ENCODE measurements around the gene NTRK3.

NTRK3 gene

DNA sequence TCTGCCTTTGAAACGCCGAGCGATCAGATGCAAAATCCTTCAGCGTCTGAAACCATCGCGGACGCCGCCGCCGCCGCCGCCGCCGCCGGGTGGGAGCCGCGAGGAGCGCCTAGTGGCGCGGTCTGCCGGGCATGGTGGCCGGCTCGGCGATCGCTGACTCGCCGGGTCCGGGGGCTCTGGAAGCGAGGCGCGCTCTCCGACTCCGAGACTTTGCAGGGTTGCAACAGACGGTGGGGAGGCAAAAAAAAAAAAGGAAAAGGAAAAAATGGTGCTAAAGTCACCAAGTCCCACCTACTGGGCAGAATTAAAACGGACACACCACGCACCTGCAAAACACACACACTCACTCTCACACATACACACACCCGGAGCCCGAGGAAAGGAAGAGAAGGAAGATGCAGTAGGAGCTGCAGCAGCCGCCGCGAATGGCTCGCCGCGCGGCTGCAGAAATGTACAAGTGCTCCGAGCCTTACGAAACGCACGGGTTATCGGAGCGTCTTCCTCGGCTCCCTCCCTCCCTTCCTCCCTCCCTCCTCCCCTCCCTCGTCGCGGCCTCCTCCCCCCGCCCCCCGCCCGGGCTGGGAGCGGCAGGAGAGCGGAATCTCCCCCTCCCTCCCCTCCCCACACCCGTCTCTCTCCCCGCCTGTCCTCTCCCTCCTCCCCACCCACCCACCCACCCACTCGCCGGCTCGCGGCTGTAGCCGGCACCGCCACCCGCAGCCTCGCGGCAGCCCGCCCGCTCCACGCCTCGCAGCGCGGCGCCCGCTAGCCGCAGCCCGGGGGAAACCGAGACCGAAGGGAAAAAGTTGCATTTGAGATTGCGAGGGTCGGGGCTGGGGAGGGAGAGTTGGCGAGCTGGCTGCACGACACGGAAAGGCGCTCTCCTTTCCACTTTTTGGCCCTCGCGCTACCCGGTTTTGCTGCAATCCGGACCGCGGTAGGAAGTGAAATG, at the start of gene NTRK3:
NTRK3 (minus strand) TSS at position 461 of the 952 bp plus-strand sequence. CDS start 586 bp downstream, outside the sequence.
- DNase-seq = no peak

DNA sequence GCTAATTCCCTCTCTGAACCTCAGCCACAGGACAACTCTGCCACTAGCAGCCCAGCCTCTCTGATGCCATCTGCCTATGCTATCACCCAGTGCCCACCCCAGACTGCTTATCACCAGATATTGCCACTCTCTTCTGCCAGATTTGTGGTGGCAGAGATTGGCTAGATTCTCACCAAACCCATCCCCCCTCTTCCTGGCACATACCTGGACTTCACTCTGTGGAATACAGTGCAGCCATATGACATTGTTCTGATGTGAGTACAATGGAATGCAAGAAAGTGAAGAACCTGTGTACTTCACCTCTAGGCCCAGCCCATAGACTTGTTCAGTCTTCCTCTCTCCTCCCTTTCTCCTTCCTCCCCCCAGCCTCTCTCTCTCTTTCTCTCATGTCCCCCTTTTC, 46.9 kb upstream of the NTRK3 start:
- no peak for DNase-seq

GRCh38 chr15:88302373-88302772, 45.8 kb upstream of the NTRK3 start:
- no peak for DNase-seq

DNA sequence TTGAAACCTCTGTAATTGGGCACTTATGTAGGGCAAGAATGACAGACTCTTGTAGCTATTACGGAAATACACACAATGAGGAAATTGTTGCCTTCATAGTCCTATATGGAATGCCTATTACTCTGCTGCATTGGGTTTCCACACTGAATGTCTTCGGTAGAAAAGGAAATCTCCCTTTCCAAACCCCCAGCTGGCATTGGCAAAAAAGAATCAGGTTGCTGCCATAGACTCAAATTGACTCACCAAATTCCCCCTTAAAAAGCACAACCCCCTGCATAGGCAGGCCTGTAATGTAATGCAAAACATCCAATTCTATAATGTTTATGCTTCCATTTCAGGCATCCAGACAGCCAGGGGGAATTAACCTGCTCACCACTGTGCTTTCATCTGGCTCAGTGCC, 44.8 kb upstream of the NTRK3 start:
- no peak for DNase-seq

DNA sequence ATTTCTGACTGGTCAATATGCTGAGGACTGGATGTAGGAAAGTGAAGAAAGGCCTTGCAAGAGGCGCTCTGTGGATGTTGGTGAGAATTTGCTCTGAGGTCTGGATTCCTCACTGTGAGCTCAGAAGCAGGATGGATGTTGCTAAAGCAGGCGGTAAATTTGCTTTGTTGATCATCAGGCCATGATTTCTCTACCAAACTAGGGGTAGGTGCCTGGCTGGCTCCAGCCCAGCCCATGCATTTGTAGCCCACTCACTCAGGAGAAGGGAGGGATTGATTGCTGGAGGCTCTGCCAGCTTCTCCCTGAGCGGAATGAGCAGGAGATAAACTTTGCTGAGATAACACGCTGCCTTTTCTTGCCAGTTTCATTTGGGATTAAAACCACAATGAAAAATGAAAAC, 44.3 kb upstream of the NTRK3 start:
- DNase-seq = no peak

DNA sequence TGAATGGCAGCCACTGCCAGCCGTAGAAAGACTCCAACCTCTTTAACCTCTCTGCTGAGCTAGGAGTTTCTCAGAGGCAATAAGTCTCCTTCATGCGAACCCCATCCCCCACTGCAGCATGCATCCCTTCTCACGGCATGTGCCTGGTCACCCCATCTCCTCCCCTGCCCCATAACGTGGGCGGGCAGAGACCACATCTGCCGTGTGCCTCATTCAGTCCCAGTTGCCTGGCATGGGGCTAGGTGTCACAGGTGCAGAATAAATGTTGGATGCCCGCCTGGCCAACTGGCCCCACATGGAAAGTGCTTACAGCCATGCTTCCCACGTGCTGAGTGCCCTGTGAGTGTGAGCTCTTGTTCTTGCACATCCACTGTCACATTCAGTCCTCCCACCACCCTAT, 43.5 kb upstream of the NTRK3 start:
- no peak for DNase-seq

DNA sequence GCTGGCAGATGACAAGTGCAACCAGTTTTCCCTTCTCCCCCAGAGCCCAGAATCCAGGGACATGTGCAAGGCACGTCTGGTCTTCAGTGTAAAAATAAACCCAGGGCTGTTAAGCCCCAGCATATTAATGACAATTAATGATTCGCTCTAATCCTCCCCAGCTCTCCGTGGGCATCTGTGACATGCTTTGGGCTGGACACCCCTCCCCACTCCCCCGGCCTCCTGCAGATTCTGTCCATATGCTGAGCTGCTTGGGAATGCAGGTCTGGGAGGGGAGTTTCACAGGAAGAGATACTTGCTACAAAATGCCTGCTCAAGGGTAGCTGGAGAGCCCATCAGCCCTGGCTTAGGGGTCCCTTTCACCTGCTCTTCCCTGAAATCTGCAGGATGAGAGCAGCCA, 43.0 kb upstream of the NTRK3 start:
- DNase-seq = no peak

DNA sequence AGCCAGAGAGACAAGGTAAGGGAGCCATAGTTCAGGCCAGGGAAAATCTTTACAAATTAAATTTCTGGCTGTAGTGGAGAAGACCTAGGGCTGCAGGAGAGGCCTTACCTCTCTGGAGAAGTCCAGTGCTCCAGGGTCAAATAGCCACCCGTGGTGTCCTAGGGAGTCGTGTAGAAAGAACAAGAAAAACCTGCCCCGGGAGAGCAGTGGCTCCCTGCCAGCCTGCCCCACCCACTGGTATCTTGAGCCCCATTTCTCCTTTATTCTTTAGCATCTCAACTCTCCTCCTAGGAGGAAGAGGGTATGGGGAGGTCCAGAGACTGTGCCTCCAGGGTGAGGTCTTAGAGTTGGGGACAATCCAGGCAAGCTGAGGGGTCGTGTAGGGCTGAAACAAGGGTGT, 32.1 kb upstream of the NTRK3 start:
- DNase-seq = no peak

DNA sequence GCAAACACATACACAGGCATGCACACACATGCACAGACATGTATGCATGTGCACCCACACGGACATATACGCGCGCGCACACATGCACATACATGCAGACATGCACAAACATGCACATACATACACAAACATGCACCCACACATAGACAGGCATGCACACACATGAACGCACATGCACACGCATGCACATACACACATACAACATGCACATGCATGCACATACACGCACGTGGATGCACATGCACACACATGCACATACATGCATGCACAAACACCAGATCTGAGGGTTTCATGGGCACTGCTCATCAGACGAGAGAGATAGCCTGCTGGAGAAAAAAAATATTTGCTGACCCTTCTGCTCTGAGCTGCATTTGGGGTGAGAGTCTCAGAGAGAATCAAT, 31.7 kb upstream of the NTRK3 start:
- DNase-seq = no peak

GRCh38 chr15:88284318-88284998, 27.9 kb upstream of the NTRK3 start:
- no peak for DNase-seq

DNA sequence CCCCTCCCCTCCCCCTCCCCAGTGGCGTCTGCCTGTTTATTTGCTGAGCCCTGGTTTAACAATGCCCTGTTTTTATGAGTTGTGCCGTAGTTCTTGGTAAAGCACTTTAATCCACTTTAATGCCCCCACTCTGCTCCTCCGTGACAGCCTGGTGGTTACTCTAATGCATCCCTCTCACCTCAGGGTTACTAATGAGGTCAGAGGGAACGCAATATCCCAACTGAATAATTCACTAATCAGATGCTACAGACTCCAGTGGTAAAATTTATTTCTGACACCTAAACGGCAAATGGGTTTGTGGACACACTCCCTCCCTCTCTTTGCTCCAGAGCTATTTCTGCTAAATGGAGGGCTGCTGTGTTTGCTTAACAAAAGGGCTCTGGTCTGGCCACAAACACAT, 26.1 kb upstream of the NTRK3 start:
- no peak for DNase-seq

- no peak for DNase-seq
Measured at GRCh38 chr15:88276821-88277410, 20.4 kb upstream of the NTRK3 start.

DNA sequence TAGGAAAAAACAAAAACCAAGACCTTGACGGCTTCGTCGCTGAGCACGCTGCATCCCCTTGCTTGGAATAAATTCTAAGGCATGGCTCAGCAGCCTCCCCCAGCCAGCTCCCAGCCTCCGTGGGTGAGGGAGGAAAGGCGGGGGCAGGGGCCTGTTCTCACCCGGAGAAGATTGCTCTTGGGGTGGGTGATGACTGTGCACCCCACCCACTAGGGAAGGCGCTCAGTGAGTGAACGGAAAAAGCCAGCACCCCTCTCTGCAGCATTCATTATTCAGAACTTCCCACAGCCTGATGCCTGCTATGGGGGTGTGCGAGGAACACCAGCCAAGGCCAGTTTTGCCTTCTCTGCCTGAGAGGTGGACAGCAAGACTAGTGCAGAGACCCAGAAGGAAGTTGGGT, 19.3 kb upstream of the NTRK3 start:
- DNase-seq = no peak

GRCh38 chr15:88274553-88275460, 18.3 kb upstream of the NTRK3 start:
- DNase-seq = peak; percentile 28 to 32

DNA sequence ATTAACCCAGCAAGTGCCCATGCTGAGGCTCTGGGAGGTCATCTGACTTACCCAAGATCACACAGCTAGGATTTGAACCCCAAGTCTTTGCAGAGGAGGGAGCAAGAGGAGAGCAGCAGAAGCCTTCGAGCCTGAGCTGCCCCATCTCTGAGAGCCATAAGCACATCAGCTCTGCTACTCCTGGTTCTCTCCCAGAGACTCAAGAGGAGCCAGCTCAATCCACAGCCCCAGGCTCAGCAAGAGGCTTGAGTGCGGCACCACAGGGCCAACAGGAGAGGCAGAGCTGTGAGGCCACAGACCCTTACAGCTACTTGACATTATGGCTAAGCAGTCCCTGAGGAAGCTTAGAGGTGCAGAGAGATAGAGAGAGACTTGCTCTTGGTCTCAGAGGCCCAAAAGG, 15.9 kb upstream of the NTRK3 start:
- no peak for DNase-seq

DNA sequence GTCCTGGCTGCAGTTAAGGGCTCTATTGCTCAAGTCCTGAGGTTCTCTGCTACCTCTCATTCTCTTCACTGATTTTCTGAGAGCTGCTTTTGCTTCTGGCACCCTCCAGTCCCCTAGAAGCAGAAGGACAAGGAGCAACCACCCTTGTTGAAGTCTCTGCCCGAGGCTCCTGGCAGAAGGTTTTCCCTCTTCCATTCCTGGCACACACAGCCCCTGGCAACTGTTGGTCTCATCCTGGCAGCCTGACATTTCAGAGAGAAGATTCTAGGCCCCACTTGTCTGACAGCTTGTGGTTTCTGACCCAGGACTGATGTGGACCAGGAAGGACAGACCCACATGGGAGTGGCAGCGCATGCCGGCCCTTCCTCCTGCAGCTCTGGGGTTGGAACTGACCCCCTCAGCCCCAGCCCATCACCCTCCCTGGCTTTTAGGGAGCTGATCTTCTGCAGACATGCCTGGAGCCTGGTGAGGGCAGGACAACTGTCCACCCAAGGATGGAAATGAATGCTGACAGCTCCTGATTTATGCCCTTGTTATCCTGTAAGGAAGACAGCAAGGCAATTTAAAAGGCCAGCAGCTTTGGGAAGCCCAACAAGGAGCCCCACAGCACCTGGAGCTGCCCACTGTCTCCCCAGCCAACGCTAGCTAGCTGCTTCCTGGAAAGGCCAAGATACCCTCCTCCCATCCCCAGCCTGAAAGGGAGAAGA, 13.0 kb upstream of the NTRK3 start:
- no peak for DNase-seq

- DNase-seq = no peak
Measured at GRCh38 chr15:88267720-88268119, 11.2 kb upstream of the NTRK3 start.

DNA sequence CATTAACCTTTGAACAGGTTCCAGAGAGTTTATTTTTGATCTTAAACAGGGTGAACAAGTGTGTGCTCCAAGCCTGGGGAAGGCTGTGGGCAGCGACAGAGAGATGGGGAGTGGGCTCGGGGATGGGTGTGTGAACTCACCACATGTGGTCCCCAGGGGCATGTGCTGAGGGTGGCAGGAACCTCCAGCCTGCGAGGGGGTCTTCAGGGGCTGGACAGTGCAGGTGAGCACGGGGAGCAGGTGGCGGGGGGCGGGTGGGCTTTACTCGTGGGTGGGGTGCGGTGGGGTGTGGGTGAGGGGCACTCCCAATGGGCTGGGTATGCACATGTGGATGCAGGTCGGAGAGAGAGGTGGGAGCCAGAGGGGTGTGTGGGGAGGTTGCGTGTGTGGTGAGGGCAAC, 9.6 kb upstream of the NTRK3 start:
- no peak for DNase-seq

DNA sequence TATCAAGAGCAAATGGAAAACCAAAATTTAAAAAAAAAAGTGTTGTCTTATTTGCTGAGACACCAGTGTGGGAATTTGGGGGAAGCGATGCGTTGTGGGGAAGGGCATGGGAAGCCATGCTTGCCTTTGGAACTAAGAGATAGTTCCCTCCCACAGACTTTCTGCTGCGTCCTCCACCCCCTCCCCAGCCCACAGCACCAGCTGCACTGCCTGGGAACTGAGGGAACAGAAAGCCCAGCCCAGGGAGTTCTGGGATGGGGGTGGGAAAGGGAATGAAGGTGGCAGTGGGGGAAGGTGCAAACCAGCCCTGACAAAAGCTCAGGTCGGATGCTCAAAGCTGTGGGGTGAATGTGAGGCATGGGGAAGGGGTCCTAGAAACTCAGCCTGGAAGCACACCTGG, 8.1 kb upstream of the NTRK3 start:
- DNase-seq = no peak

- no peak for DNase-seq
Measured at GRCh38 chr15:88262064-88262463, 5.5 kb upstream of the NTRK3 start.

GRCh38 chr15:88258093-88258641, 1.6 kb upstream of the NTRK3 start:
- no peak for DNase-seq
